ENCODE results near the gene PLIN5.

- TF ChIP-seq CTCF (IDR thresholded peaks at IDR 0.05 in 8 of 11, conservative IDR thresholded peaks at IDR 0.05 in 3 of 11): no peak
- no peak for TF ChIP-seq POLR2A (IDR thresholded peaks at IDR 0.05)
These were observed 34.0 kb downstream of the PLIN5 start for GRCh38 chr19:4500841-4501591.
